ENCODE measurements around the gene NPFF.

- TF ChIP-seq ZBTB20 (CRISPR knock-in tag; IDR thresholded peaks at IDR 0.05; ENCODE audit: borderline replicate concordance, low read depth) (no peak), ZBTB4 (CRISPR knock-in tag; IDR thresholded peaks at IDR 0.05; ENCODE audit: borderline replicate concordance) (no peak), ZFP41 (CRISPR knock-in tag; IDR thresholded peaks at IDR 0.05; ENCODE audit: borderline replicate concordance) (no peak), NCOR1 (IDR thresholded peaks at IDR 0.05; ENCODE audit: borderline replicate concordance, low read length) (no peak), NR3C1 (CRISPR knock-in tag; IDR thresholded peaks at IDR 0.05) (no peak), CTCF (CRISPR knock-in tag; IDR thresholded peaks at IDR 0.05) (no peak), ZNF275 (CRISPR knock-in tag; IDR thresholded peaks at IDR 0.05; ENCODE audit: borderline replicate concordance) (no peak), ZNF263 (CRISPR knock-in tag; IDR thresholded peaks at IDR 0.05) (no peak), TRAFD1 (CRISPR knock-in tag; IDR thresholded peaks at IDR 0.05; ENCODE audit: borderline replicate concordance) (no peak)
Measured at GRCh38 chr12:53483979-53484377, 23.3 kb downstream of the NPFF start.
